Stimulated activated CD8-positive, alpha-beta memory T cell treated with anti-CD3 and anti-CD28 coated beads, Interleukin-15, amount 100 ng/mL, for 48 hours (primary cell): Measurements from ENCODE around the gene FRMD4B.

Experiments
- DNase-seq, 2 donors: peaks; one replicate each; pipeline ENCODE4 v3.0.0-alpha.2; 2020; ENCODE audit warnings: low read depth in 2 of 2

FRMD4B gene

GRCh38 chr3:69385723-69386555, at the start of gene FRMD4B:
TSS of gene FRMD4B (minus strand) at chr3:69386088. CDS start at chr3:69385989, 99 bp downstream.
- peak; percentile 12 to 27 for DNase-seq

GRCh38 chr3:69433969-69434325, 48.1 kb upstream of the FRMD4B start:
- DNase-seq, result no peak

- DNase-seq, result peak in 1 of 2 donors; percentile 24
Observed at GRCh38 chr3:69433121-69433968, 47.5 kb upstream of the FRMD4B start.

- no peak for DNase-seq
Observed at GRCh38 chr3:69428657-69429255, 42.9 kb upstream of the FRMD4B start.

- no peak for DNase-seq
Observed at GRCh38 chr3:69426967-69427304, 41.0 kb upstream of the FRMD4B start.

- no peak for DNase-seq
Observed at GRCh38 chr3:69426291-69426966, 40.5 kb upstream of the FRMD4B start.

- DNase-seq, result no peak
Observed at GRCh38 chr3:69425249-69425648, 39.4 kb upstream of the FRMD4B start.

GRCh38 chr3:69423463-69424155, 37.7 kb upstream of the FRMD4B start:
- no peak for DNase-seq

- DNase-seq, result no peak
Observed at GRCh38 chr3:69422751-69423150, 36.9 kb upstream of the FRMD4B start.

GRCh38 chr3:69420781-69421520, 35.1 kb upstream of the FRMD4B start:
- no peak for DNase-seq

- no peak for DNase-seq
Observed at GRCh38 chr3:69419276-69419675, 33.4 kb upstream of the FRMD4B start.

GRCh38 chr3:69417541-69418078, 31.7 kb upstream of the FRMD4B start:
- DNase-seq, result no peak

- no peak for DNase-seq
Observed at GRCh38 chr3:69413551-69414207, 27.8 kb upstream of the FRMD4B start.

- DNase-seq, result no peak
Observed at GRCh38 chr3:69411346-69411745, 25.5 kb upstream of the FRMD4B start.

- DNase-seq, result peak; percentile 40 to 43
Observed at GRCh38 chr3:69410301-69410700, 24.4 kb upstream of the FRMD4B start.

- no peak for DNase-seq
Observed at GRCh38 chr3:69409831-69410230, 23.9 kb upstream of the FRMD4B start.

- no peak for DNase-seq
Observed at GRCh38 chr3:69409011-69409410, 23.1 kb upstream of the FRMD4B start.

- DNase-seq, result no peak
Observed at GRCh38 chr3:69408542-69408941, 22.7 kb upstream of the FRMD4B start.

- no peak for DNase-seq
Observed at GRCh38 chr3:69407908-69408307, 22.0 kb upstream of the FRMD4B start.

- DNase-seq, result no peak
Observed at GRCh38 chr3:69406163-69406562, 20.3 kb upstream of the FRMD4B start.
